HepG2 (cell line): ENCODE data around the gene RAMAC. TPM values are rescaled to one million over a fixed set of nuclear protein-coding genes. Genes with fewer than 3 reads are reported as not detected.

ENCODE experiments used
- ATAC-seq: fragments of 200-7000 bp; cut with Tn5 transposase; 3 replicates; pipeline ENCODE4 v1.9.1; 2020; ENCODE audit warnings: mild to moderate bottlenecking, moderate library complexity
- BruUV-seq: library from RNA; stranded (reverse); fragments of 400-500 nt; replicated peaks from 2 replicates; lab custom pipeline; 2021; lab: Mats Ljungman, UMichigan
- CTCF ChIA-PET: fragments of 300-600 bp; formaldehyde crosslinking; extraction: SDS; loops from one replicate; lab custom pipeline; 2021; ENCODE audit warnings: low total read pairs, inconsistent platforms, low intra/inter-chr PET ratio; lab: Yijun Ruan, JAX
- POLR2A ChIA-PET: fragments of 350-600 bp; sonication (Branson Sonifier 250); formaldehyde crosslinking; loops from one replicate; lab custom pipeline; 2020; ENCODE audit warnings: antibody characterized with exemption, inconsistent platforms; lab: Yijun Ruan, JAX
- DNase-seq: peaks from one replicate; pipeline ENCODE4 v3.0.0-alpha.2; 2015; ENCODE audit warnings: low spot score
- FAIRE-seq: peaks from 3 replicates; lab custom pipeline; 2011; peaks lifted over from hg19 to GRCh38; lab: Jason Lieb, UNC
- H2AFZ ChIP-seq: one replicate; pipeline ENCODE4 v1.6.1; 2011; ENCODE audit warnings: low read length, inconsistent platforms
- H3K27ac ChIP-seq: fragments of 300-600 bp; 3 replicates; pipeline ENCODE4 v1.8.0; 2011; ENCODE audit warnings: mixed run types, mild to moderate bottlenecking, mixed read lengths, low read length, inconsistent platforms; ENCODE audit not compliant: insufficient read depth; ENCODE audit errors: extremely low read length
- H3K27me3 ChIP-seq, 2 experiments: fragments of 200-600 bp in 1 of 2; 2 replicates in 1 of 2; 3 replicates in 1 of 2; pipeline versions ENCODE4 v1.6.0 to v1.8.0; 2011; ENCODE audit warnings: low read length in 2 of 2, mild to moderate bottlenecking in 2 of 2, moderate library complexity in 2 of 2, inconsistent platforms in 1 of 2; ENCODE audit not compliant: insufficient read depth in 2 of 2, control insufficient read depth in 1 of 2
- H3K36me3 ChIP-seq, 2 experiments: fragments of 200-600 bp in 1 of 2; replicated peaks in 1 of 2; 2 replicates in 1 of 2; 3 replicates in 1 of 2; pipeline versions ENCODE4 v1.5.1 to v1.8.0; 2011; ENCODE audit warnings: low read length in 2 of 2, inconsistent platforms in 1 of 2; ENCODE audit not compliant: insufficient read depth in 2 of 2, control insufficient read depth in 1 of 2
- H3K4me1 ChIP-seq: 2 replicates; pipeline ENCODE4 v1.5.1; 2012; ENCODE audit warnings: low read length, inconsistent platforms; ENCODE audit not compliant: insufficient read depth
- H3K4me2 ChIP-seq: 2 replicates; pipeline ENCODE4 v1.6.0; 2011; ENCODE audit warnings: low read depth, low read length, inconsistent platforms
- H3K4me3 ChIP-seq, 3 experiments: fragments of 200-600 bp in 1 of 3; sonication (generic), shearing (Covaris generic) in 1 of 3; replicated peaks in 1 of 3; 2 replicates each; pipeline ENCODE4 v1.5.1; 2011 to 2016; ENCODE audit warnings: low read length in 3 of 3, inconsistent platforms in 2 of 3, low read depth in 2 of 3, mild to moderate bottlenecking in 2 of 3, control low read depth in 1 of 3, mixed read lengths in 1 of 3; ENCODE audit not compliant: insufficient read depth in 1 of 3
- H3K79me2 ChIP-seq: one replicate; pipeline ENCODE4 v1.6.1; 2011; ENCODE audit warnings: low read length, inconsistent platforms; ENCODE audit not compliant: insufficient read depth
- H3K9ac ChIP-seq: 2 replicates; pipeline ENCODE4 v1.6.0; 2011; ENCODE audit warnings: mild to moderate bottlenecking, low read depth, low read length, inconsistent platforms; ENCODE audit not compliant: insufficient read depth
- H3K9me3 ChIP-seq: 2 replicates; pipeline ENCODE4 v1.5.1; 2012; ENCODE audit warnings: mild to moderate bottlenecking, low read length
- H4K20me1 ChIP-seq: 2 replicates; pipeline ENCODE4 v1.6.0; 2011; ENCODE audit warnings: inconsistent platforms, mild to moderate bottlenecking, low read length, moderate library complexity; ENCODE audit not compliant: insufficient read depth
- ETV5 ChIP-seq: IDR thresholded peaks from 2 replicates; pipeline ENCODE4 v1.6.1; 2018; ENCODE audit warnings: missing biosample characterization, missing genetic modification reagents, inconsistent platforms, borderline replicate concordance
- HMG20B ChIP-seq: conservative IDR thresholded peaks from 2 replicates; pipeline ENCODE4 v1.6.1; 2016; ENCODE audit warnings: missing genetic modification reagents, missing compliant biosample characterization
- HNF4A ChIP-seq: sonication (generic); formaldehyde crosslinking; IDR thresholded peaks from 2 replicates; pipeline ENCODE4 v1.4.0; 2020; ENCODE audit warnings: missing genetic modification reagents
- KAT7 ChIP-seq: IDR thresholded peaks from 2 replicates; pipeline ENCODE4 v1.6.1; 2018; ENCODE audit warnings: borderline replicate concordance, missing compliant biosample characterization
- MAFF ChIP-seq: IDR thresholded peaks from 2 replicates; pipeline ENCODE4 v1.6.1; 2011; ENCODE audit warnings: low read depth, low read length, improper control_type of control experiment
- SP2 ChIP-seq: sonication (generic); formaldehyde crosslinking; IDR thresholded peaks from 2 replicates; pipeline ENCODE4 v1.5.1; 2020; ENCODE audit warnings: mild to moderate bottlenecking, missing genetic modification reagents
- ZNF12 ChIP-seq: sonication (generic); formaldehyde crosslinking; IDR thresholded peaks from 2 replicates; pipeline ENCODE4 v1.5.0; 2020; ENCODE audit warnings: missing genetic modification reagents
- ZNF329 ChIP-seq: sonication (generic); formaldehyde crosslinking; IDR thresholded peaks from 2 replicates; pipeline ENCODE4 v1.9.0; 2021; ENCODE audit warnings: low read depth, mild to moderate bottlenecking, missing genetic modification reagents
- ZNF460 ChIP-seq: sonication (generic); formaldehyde crosslinking; IDR thresholded peaks from 2 replicates; pipeline ENCODE4 v1.5.1; 2020; ENCODE audit warnings: missing genetic modification reagents, mild to moderate bottlenecking, borderline replicate concordance
- ZNF558 ChIP-seq: sonication (generic); formaldehyde crosslinking; IDR thresholded peaks from 2 replicates; pipeline ENCODE4 v1.9.0; 2022; ENCODE audit warnings: mild to moderate bottlenecking, missing genetic modification reagents, borderline replicate concordance
- WGBS: methylation state at CpG from one replicate; pipeline ENCODE4 v1.1.6; 2017; ENCODE audit warnings: low lambda C conversion rate; 5-methylcytosine and 5-hydroxymethylcytosine counted together
- in situ Hi-C: cut with HindIII; loops from 2 replicates; pipeline ENCODE4 v1.10.0; 2017; ENCODE audit warnings: low pct_unique_long_range_greater_than_20kb; ENCODE audit not compliant: extremely low pct_ligation_motif_present
- intact Hi-C: fragments of 100-400 bp; cut with micrococcal nuclease; formaldehyde crosslinking; loops from one replicate; pipeline ENCODE4 v1.10.0; 2022; ENCODE audit not compliant: unreplicated experiment
- polyA plus RNA-seq, 8 experiments: library from polyadenylated mRNA; depleted of rRNA in 3 of 8; stranded (reverse) in 7 of 8; unstranded in 1 of 8; fragments of >200 nt; fragmentation: Illumina TruSeq in 4 of 8; extraction: Trizol in 4 of 8; gene quantifications; 2 replicates each; pipeline versions ENCODE4 v1.2.1 to v1.2.3, GENCODE V29; 2011 to 2016; ENCODE audit warnings: low read depth in 4 of 8, missing spikeins in 1 of 8, mixed read lengths in 1 of 8; ENCODE audit not compliant: insufficient read depth in 1 of 8
- total RNA-seq, 5 experiments: library from RNA; depleted of rRNA; stranded (reverse); fragments of >200 nt; fragmentation: Illumina TruSeq; extraction: Trizol; gene quantifications; 2 replicates each; pipeline ENCODE4 v1.2.3, GENCODE V29; 2016; ENCODE audit warnings: low read depth in 1 of 5
- TF ChIP-seq, protein P1 (sequence below): sonication (generic); formaldehyde crosslinking; conservative IDR thresholded peaks from 2 replicates; pipeline ENCODE4 v1.4.0; 2020; ENCODE audit warnings: missing genetic modification reagents

RAMAC gene
- total and polyA plus RNA-seq, 2 of the 13 experiments (the other 11 are each of a cell fraction or from before 2014, with no cell fraction given), result 22.2 to 45.9 TPM

DNA sequence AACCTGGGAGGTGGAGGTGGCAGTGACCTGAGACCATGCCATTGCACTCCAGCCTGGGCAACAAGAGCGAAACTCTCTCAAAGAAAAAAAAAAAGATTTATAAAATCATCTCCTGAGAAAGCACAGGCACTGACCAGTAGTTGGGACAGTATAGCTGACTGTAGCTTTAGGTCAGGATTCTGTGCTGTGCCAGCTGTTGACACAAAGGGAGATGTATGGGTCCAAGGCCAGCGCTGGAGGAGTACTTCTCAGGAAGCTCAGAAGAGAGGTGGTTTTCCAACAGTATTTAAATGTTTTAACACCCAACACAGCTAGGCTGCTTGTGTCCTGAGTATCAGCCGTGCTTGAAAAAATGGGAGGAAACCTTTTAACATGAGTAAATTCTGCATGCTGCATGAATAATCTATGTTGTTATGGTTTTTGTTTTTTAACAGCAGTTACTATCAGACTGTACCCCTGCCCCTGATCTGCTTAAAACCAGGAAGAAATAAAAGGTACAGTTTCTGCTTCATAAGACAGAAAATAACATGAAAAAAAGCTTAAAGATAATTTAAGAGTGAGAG lies 6.5 kb downstream of the RAMAC start:
- Histone ChIP-seq H3K36me3 (peaks cover 0 to 13% of the 10 kb centered on the region in 2 experiments; a peak in 1 of 5 replicates), H3K4me2 (no peak overlapping the region)
- POLR2A ChIA-PET, result interaction anchor here (2.4 kb wide), 1 partner anchor 19 kb away, joined by 7 read pairs; the partner anchor contains the start of gene C15orf40
- TF ChIP-seq ZNF12 (CRISPR knock-in tag) (0 out of 2 replicates have a peak, but pooled peaks have one; percentile 22), HNF4A (CRISPR knock-in tag) (no peak), ZNF558 (CRISPR knock-in tag) (no peak), KAT7 (CRISPR knock-in tag) (no peak)
- TF ChIP-seq, all 625 proteins: peak for 1
- H3K27me3 ChIP-seq, result no peaks in the 10 kb centered on the region; a peak in 1 of 5 replicates
- CTCF ChIA-PET, result no interaction called here
- H3K9ac ChIP-seq, result no peak overlapping the region
- H3K27ac ChIP-seq, result no peak overlapping the region
- ATAC-seq, result peak; percentile 71
- H3K4me3 ChIP-seq, result no peak overlapping the region
- DNase-seq, result no peak
- no peak for FAIRE-seq
- H3K79me2 ChIP-seq, result peaks cover 2% of the 10 kb centered on the region
- BruUV-seq, result no TSS peak
- no peaks in the 10 kb centered on the region for H3K9me3 ChIP-seq
- no peaks in the 10 kb centered on the region for H4K20me1 ChIP-seq
- intact Hi-C loops, result no loop called here
- peaks cover 7% of the 10 kb centered on the region for H3K4me1 ChIP-seq
- H2AFZ ChIP-seq, result no peak overlapping the region
- in situ Hi-C loops, result no loop called here
- whole genome bisulfite sequencing, result 89% methylated on average over 3 of the region's 3 CpGs

DNA sequence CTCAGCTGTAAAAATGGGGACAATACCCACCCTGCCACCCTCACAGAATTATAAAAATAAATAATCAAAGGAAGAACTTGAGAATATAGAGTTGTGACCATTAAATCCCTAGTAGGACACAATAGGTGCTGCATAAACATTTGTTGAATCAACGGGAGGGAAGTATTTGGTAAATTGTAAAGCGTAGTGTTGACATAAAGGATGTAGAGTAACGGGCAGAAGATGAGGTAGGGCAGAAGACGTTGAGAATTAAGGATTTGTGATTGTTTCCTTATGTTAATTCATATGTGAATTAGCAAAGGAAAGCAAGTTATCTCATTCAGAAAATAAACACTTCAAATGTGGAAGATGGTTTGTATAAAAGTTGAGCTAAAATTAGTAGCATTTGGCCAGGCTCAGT lies 7.1 kb downstream of the RAMAC start:
- ATAC-seq, result no peak
- H3K27me3 ChIP-seq, result no peaks in the 10 kb centered on the region; a peak in 1 of 5 replicates
- DNase-seq, result no peak
- FAIRE-seq, result no peak
- no peak overlapping the region for H3K4me2 ChIP-seq
- no peaks in the 10 kb centered on the region for H3K79me2 ChIP-seq
- no peak overlapping the region for H2AFZ ChIP-seq
- intact Hi-C loops (no loop called here), in situ Hi-C loops (no loop called here)
- H4K20me1 ChIP-seq, result no peaks in the 10 kb centered on the region
- CTCF ChIA-PET, result no interaction called here
- POLR2A ChIA-PET, result interaction anchor here (2.4 kb wide), 1 partner anchor 18 kb away, joined by 7 read pairs; the partner anchor contains the start of gene C15orf40
- no peak overlapping the region for H3K4me3 ChIP-seq
- no TSS peak for BruUV-seq
- no peaks in the 10 kb centered on the region for H3K9me3 ChIP-seq
- H3K4me1 ChIP-seq, result peaks cover under 1% of the 10 kb centered on the region; the same call in 1 of the 2 replicates
- no peak overlapping the region for H3K27ac ChIP-seq
- H3K9ac ChIP-seq, result no peak overlapping the region
- H3K36me3 ChIP-seq, result peaks cover 0 to 12% of the 10 kb centered on the region in 2 experiments; a peak in 1 of 5 replicates
- 96% methylated on average over 4 of the region's 4 CpGs for WGBS
- TF ChIP-seq ZNF329 (CRISPR knock-in tag) (no peak), ETV5 (CRISPR knock-in tag) (no peak), HMG20B (CRISPR knock-in tag) (no peak), SP2 (CRISPR knock-in tag) (no peak), MAFF (no peak), ZNF460 (no peak)
- TF ChIP-seq, protein P1, sequence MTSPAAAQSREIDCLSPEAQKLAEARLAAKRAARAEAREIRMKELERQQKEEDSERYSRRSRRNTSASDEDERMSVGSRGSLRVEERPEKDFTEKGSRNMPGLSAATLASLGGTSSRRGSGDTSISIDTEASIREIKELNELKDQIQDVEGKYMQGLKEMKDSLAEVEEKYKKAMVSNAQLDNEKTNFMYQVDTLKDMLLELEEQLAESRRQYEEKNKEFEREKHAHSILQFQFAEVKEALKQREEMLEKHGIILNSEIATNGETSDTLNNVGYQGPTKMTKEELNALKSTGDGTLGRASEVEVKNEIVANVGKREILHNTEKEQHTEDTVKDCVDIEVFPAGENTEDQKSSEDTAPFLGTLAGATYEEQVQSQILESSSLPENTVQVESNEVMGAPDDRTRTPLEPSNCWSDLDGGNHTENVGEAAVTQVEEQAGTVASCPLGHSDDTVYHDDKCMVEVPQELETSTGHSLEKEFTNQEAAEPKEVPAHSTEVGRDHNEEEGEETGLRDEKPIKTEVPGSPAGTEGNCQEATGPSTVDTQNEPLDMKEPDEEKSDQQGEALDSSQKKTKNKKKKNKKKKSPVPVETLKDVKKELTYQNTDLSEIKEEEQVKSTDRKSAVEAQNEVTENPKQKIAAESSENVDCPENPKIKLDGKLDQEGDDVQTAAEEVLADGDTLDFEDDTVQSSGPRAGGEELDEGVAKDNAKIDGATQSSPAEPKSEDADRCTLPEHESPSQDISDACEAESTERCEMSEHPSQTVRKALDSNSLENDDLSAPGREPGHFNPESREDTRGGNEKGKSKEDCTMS (CRISPR knock-in tag), result no peak
